ENCODE data around the gene GPR32.
A peak's percentile ranks its signal among the peaks of the same experiment; 100 is the strongest.

GPR32 gene

DNA sequence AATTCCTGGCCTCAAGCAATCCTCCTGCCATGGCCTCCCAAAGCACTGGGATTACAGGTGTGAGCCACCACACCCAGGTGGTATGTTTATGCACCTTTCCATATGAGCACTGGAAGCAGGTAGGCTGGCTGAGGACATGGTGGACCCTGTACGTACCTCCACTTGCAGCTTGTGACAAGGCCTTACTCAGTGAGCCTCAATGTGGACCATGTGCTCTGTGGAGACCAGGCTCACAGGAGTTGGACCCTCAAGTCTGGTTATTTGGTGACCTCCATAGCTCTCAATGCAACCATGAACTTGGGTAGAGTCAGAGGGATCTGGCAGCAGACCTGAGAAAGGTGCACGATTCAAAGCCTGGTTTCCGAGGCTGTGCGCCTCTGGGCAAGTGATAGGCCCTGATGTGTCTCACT lies 25.4 kb downstream of the GPR32 start:
- peaks cover 8% of the 10 kb centered on the region; the same call in 1 of the 2 replicates for H3K4me1 ChIP-seq (ENCODE audit: control insufficient read depth, insufficient read depth, low read length)
- no peak overlapping the region for H3K4me3 ChIP-seq (ENCODE audit: low read depth, low read length)
- H3K27me3 ChIP-seq (ENCODE audit: control insufficient read depth, insufficient read depth, low read length): no peaks in the 10 kb centered on the region
- no peak overlapping the region for H3K9ac ChIP-seq (ENCODE audit: low read length)
- H3K27ac ChIP-seq (ENCODE audit: low read depth, low read length): no peak overlapping the region
- H3K36me3 ChIP-seq (ENCODE audit: control insufficient read depth, insufficient read depth, low read length): peaks cover 53% of the 10 kb centered on the region
- no peaks in the 10 kb centered on the region for H3K9me3 ChIP-seq (ENCODE audit: control insufficient read depth, insufficient read depth, low read depth, low read length)

DNA sequence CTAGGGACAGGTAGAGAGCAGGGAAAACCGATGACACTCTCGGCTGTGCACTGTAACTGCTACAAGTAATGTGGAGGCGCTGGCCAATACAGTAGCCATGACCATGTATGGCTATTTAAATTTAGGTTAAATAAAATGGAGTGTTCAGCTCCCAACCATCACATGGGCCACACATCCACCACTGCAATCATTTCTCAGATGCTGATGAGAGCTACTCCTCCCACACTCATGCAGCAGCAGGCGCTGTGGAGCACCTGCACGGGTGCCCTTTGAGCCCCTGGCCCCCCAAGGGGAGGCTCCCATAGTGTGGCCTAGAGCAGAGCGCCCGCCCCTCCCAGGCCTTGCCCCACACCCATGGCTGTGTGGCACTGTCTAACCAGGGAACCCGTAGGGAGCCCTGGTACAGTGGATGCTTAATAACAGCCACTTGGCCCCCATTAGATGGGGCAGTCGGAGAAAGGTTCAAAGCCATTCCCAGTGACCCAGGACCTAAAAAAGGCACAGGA lies 25.9 kb downstream of the GPR32 start:
- H3K27ac ChIP-seq (ENCODE audit: low read depth, low read length): no peak overlapping the region
- no peaks in the 10 kb centered on the region for H3K27me3 ChIP-seq (ENCODE audit: control insufficient read depth, insufficient read depth, low read length)
- peaks cover 8% of the 10 kb centered on the region; the same call in 1 of the 2 replicates for H3K4me1 ChIP-seq (ENCODE audit: control insufficient read depth, insufficient read depth, low read length)
- peaks cover 58% of the 10 kb centered on the region for H3K36me3 ChIP-seq (ENCODE audit: control insufficient read depth, insufficient read depth, low read length)
- no peak overlapping the region for H3K4me3 ChIP-seq (ENCODE audit: low read depth, low read length)
- H3K9me3 ChIP-seq (ENCODE audit: control insufficient read depth, insufficient read depth, low read depth, low read length): no peaks in the 10 kb centered on the region
- no peak overlapping the region for H3K9ac ChIP-seq (ENCODE audit: low read length)

DNA sequence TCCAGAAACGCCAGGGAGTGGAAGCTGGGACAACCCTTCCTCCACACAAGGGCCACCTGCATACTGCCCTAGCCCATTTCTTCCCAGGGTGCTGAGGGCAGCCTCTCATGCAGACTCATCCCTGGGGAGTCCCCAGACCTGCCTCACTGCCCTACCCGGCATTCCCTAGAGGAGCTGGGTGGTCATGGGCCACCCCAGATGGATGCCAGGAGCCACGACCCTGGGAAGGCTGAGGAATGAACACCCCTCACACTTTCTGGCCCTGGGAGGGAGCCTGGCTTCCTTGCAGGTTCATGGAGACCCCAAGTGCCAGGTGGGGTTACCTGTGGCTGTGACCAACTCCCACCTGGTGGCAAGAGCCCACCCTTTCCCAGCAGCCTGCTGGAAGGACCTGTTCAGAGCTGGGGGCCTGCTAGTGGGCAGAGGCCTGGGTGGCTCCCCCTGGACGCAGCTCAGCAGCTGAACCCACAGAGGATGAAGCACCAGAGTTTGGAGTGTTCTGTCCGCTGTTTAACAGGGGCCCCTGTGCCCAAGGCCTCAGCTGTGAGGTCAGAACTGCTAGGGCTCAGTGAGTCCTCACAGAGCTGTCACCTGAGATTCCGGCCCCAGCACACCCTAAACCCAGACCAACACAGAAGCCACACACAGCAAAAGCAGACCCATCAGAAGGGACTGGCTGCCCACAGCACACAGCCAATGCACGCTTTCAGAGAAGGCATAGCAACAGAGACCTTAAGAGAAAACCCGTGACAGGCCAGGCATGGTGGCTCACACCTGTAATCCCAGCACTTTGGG lies 26.6 kb downstream of the GPR32 start:
- Histone ChIP-seq H3K9me3 (ENCODE audit: control insufficient read depth, insufficient read depth, low read depth, low read length) (no peaks in the 10 kb centered on the region), H3K36me3 (ENCODE audit: control insufficient read depth, insufficient read depth, low read length) (peaks cover 61% of the 10 kb centered on the region), H3K4me3 (ENCODE audit: low read depth, low read length) (no peak overlapping the region), H3K9ac (ENCODE audit: low read length) (no peak overlapping the region), H3K4me1 (ENCODE audit: control insufficient read depth, insufficient read depth, low read length) (peaks cover 8% of the 10 kb centered on the region; the same call in 1 of the 2 replicates), H3K27ac (ENCODE audit: low read depth, low read length) (no peak overlapping the region), H3K27me3 (ENCODE audit: control insufficient read depth, insufficient read depth, low read length) (no peaks in the 10 kb centered on the region)

DNA sequence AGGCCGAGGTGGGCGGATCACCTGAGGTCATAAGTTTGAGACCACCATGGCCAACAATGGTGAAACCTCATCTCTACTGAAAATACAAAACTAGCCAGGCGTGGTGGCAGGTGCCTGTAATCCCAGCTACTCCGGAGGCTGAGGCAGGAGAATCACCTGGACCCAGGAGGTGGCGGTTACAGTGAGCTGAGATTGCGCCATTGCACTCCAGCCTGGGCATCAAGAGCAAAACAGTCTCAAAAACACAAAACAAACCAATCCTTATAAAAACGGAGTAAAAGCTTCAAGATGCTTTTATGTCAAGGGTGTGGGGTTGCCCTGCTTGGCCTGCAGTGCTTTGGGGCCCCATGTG lies 27.1 kb downstream of the GPR32 start:
- no peaks in the 10 kb centered on the region for H3K27me3 ChIP-seq (ENCODE audit: control insufficient read depth, insufficient read depth, low read length)
- H3K4me1 ChIP-seq (ENCODE audit: control insufficient read depth, insufficient read depth, low read length): peaks cover 12% of the 10 kb centered on the region; the same call in 1 of the 2 replicates
- no peak overlapping the region for H3K4me3 ChIP-seq (ENCODE audit: low read depth, low read length)
- H3K9ac ChIP-seq (ENCODE audit: low read length): no peak overlapping the region
- peaks cover 67% of the 10 kb centered on the region for H3K36me3 ChIP-seq (ENCODE audit: control insufficient read depth, insufficient read depth, low read length)
- no peak overlapping the region for H3K27ac ChIP-seq (ENCODE audit: low read depth, low read length)
- H3K9me3 ChIP-seq (ENCODE audit: control insufficient read depth, insufficient read depth, low read depth, low read length): no peaks in the 10 kb centered on the region

DNA sequence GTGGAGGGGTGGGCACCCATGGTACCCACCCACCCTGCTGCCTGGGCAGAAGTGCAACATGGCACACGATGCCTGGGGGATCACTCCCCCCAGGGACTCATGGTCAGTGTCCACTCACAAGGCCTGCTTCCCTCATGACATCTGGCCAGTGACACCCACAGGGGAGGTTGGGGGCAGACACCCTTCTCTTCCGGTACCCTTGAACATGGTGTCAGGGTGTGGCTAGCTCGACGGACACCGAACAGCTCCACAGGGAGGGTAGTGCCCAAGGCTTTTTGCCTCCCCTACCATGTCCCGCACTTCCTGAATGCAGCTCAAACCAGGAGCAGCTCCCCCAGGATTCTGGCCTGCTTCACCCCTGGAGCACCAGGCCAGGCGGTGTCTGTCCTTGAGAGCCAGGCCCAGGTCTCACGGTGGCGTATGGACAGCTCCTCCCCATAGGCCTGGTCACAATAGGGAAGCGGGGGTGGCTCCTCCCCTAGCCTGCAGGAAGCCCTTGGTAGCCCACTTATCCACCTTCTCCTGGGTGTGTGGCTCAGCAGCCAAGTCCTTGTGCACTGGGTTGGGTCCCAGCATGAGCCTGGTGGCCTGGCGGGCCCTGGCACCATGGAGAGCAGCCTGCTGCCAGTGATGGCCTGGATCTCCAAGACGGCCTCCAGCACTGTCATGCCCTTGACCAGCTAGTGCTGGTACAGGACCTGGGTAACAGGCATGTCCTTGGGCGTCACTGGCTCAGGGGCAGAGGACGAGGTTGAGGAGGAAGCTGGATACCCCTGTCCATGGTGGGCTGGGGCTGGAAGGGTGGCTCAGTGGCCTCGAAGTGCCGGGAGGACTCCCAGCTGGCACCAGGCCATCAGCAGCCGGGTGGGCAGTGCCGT lies 27.8 kb downstream of the GPR32 start:
- Histone ChIP-seq H3K4me3 (ENCODE audit: low read depth, low read length) (no peak overlapping the region), H3K4me1 (ENCODE audit: control insufficient read depth, insufficient read depth, low read length) (peaks cover 18% of the 10 kb centered on the region)

DNA sequence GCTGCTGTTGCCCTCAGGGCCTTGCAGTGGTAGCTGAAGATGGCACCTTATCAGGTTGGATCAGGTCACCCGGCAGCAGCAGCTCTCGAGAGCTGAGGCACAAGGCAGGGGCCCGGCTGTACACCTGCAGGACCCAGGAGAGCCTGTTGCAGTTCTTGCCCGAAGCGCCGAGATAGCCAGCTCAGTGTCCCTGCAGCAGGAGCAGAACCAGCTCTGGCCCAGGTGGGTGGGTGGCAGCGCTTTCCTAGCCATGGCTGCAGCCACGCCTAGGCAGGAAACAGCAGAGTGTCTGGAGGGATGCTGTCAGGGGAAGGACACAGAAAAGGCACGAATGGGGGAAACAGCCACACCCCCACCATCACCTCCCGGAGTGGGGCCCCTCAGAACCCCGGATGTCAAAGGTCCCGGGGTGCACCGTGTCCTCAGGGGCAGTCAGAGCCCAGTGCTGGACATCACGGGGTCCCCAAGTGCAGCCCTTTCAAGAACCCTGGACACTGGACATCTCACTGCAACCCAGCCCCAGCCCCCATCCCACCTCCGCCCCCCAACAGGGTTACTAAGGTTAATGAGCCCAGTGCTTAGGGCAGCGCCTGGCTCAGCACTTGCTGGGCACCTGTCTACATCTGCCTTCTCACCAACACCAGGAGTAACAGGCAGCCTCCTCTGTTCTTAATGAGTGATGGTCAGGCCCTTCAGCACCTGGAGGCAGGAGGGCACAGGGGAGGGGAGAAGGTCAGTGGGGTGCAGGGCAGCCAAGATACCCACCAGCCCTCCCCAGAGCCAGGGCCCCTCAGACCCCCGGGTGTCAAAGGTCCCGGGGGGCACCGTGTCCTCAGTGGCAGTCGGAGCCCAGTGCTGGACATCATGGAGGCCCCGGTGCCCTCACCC lies 28.6 kb downstream of the GPR32 start:
- no peaks in the 10 kb centered on the region for H3K9me3 ChIP-seq (ENCODE audit: control insufficient read depth, insufficient read depth, low read depth, low read length)
- H3K4me3 ChIP-seq (ENCODE audit: low read depth, low read length): no peak overlapping the region
- H3K27me3 ChIP-seq (ENCODE audit: control insufficient read depth, insufficient read depth, low read length): no peaks in the 10 kb centered on the region
- peaks cover 79% of the 10 kb centered on the region for H3K36me3 ChIP-seq (ENCODE audit: control insufficient read depth, insufficient read depth, low read length)
- H3K9ac ChIP-seq (ENCODE audit: low read length): no peak overlapping the region
- no peak overlapping the region for H3K27ac ChIP-seq (ENCODE audit: low read depth, low read length)
- peaks cover 18% of the 10 kb centered on the region for H3K4me1 ChIP-seq (ENCODE audit: control insufficient read depth, insufficient read depth, low read length)

More for the DNA sequence above, 27.8 kb downstream of the GPR32 start:
- no peaks in the 10 kb centered on the region for H3K27me3 ChIP-seq (ENCODE audit: control insufficient read depth, insufficient read depth, low read length)
- H3K27ac ChIP-seq (ENCODE audit: low read depth, low read length): no peak overlapping the region
- peaks cover 73% of the 10 kb centered on the region for H3K36me3 ChIP-seq (ENCODE audit: control insufficient read depth, insufficient read depth, low read length)
- H3K9me3 ChIP-seq (ENCODE audit: control insufficient read depth, insufficient read depth, low read depth, low read length): no peaks in the 10 kb centered on the region
- no peak overlapping the region for H3K9ac ChIP-seq (ENCODE audit: low read length)

DNA sequence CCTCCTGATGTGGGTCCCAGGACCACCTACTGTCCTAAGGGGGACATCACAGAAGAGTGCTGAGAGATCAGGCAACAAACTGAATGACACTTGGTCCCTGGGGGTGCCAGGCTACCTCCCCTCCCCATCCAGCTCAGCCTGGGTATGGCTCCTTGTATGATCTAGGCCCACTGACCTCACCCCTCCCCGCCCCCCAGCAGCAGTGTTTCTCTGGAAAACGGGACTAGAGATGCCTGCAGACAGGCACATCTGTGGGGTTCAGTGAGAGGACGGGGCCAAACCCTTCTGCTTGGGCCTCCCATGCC lies 29.2 kb downstream of the GPR32 start:
- Histone ChIP-seq H3K9ac (ENCODE audit: low read length) (no peak overlapping the region), H3K4me1 (ENCODE audit: control insufficient read depth, insufficient read depth, low read length) (peaks cover 16% of the 10 kb centered on the region), H3K27me3 (ENCODE audit: control insufficient read depth, insufficient read depth, low read length) (no peaks in the 10 kb centered on the region), H3K36me3 (ENCODE audit: control insufficient read depth, insufficient read depth, low read length) (peaks cover 81% of the 10 kb centered on the region), H3K27ac (ENCODE audit: low read depth, low read length) (no peak overlapping the region), H3K9me3 (ENCODE audit: control insufficient read depth, insufficient read depth, low read depth, low read length) (no peaks in the 10 kb centered on the region), H3K4me3 (ENCODE audit: low read depth, low read length) (no peak overlapping the region)

DNA sequence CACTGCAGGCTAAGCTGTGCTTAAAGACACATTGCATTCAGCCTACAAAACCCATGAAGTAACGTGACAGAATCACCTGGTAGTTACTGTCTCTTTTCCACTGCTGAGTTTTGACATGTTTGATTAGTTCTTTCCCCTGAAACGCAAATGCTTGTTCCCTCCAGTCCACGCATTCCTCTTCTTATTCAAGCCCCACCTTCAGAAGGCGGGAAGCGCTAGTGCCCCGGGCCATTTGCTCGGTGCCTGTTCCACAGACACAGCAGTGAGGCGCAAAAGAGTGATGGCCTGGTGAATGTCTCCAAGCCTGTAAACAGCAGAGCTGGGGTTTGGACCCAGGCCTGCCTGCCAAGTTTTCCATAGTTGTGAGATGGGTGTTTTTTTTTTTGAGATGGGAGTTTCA lies 30.8 kb downstream of the GPR32 start:
- Histone ChIP-seq H3K9me3 (ENCODE audit: control insufficient read depth, insufficient read depth, low read depth, low read length) (no peaks in the 10 kb centered on the region), H3K36me3 (ENCODE audit: control insufficient read depth, insufficient read depth, low read length) (peaks cover 72% of the 10 kb centered on the region), H3K9ac (ENCODE audit: low read length) (no peak overlapping the region), H3K27me3 (ENCODE audit: control insufficient read depth, insufficient read depth, low read length) (no peaks in the 10 kb centered on the region), H3K4me3 (ENCODE audit: low read depth, low read length) (no peak overlapping the region), H3K27ac (ENCODE audit: low read depth, low read length) (no peak overlapping the region), H3K4me1 (ENCODE audit: control insufficient read depth, insufficient read depth, low read length) (peaks cover 10% of the 10 kb centered on the region)

DNA sequence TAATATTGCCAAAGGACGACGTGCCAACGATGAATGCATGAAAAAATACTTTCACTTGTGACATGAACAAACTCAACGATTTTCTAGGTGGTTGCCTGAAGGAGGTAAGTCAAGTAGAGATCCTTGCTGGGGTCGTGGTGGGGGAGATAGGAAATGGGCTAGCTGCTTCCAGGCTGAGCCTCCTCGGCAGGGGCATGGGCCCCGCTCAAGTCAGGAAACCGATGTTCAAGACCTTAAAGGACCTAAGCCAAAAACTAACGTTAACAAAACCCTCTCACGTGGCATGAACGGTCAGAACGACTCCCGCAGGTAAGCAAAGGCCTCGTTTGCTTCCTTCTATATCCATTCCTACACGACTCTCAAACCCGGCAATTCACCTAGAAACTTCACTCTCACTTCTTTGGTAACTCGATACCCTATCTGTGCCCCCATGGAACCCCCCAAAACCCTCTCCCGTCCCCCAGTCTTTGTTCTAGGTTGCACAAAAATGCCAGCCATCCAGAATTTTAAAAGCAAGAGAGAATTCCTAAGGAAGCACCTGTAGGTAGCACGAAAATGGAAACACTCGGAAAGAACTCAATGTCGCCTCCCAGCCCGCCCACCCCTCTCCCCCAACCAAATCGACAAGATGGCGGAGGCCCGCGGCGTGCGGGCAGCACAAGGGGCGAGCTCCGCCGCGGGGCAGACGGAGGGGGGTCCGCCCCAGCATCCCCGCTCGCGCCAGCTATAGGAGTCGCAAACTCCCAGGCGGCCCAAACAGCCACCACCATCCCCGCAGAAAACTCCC lies 33.6 kb downstream of the GPR32 start:
- peak overlapping the region; percentile 99 for H3K27ac ChIP-seq (ENCODE audit: low read depth, low read length)
- H3K9me3 ChIP-seq (ENCODE audit: control insufficient read depth, insufficient read depth, low read depth, low read length): no peaks in the 10 kb centered on the region
- peaks cover 10% of the 10 kb centered on the region for H3K4me1 ChIP-seq (ENCODE audit: control insufficient read depth, insufficient read depth, low read length)
- H3K9ac ChIP-seq (ENCODE audit: low read length): peak overlapping the region; percentile 98
- peaks cover 7% of the 10 kb centered on the region for H3K27me3 ChIP-seq (ENCODE audit: control insufficient read depth, insufficient read depth, low read length)
- H3K4me3 ChIP-seq (ENCODE audit: low read depth, low read length): peak overlapping the region; percentile 98
- H3K36me3 ChIP-seq (ENCODE audit: control insufficient read depth, insufficient read depth, low read length): peaks cover 46% of the 10 kb centered on the region
